ENCODE measurements around the gene SEH1L.

Gene SEH1L

DNA sequence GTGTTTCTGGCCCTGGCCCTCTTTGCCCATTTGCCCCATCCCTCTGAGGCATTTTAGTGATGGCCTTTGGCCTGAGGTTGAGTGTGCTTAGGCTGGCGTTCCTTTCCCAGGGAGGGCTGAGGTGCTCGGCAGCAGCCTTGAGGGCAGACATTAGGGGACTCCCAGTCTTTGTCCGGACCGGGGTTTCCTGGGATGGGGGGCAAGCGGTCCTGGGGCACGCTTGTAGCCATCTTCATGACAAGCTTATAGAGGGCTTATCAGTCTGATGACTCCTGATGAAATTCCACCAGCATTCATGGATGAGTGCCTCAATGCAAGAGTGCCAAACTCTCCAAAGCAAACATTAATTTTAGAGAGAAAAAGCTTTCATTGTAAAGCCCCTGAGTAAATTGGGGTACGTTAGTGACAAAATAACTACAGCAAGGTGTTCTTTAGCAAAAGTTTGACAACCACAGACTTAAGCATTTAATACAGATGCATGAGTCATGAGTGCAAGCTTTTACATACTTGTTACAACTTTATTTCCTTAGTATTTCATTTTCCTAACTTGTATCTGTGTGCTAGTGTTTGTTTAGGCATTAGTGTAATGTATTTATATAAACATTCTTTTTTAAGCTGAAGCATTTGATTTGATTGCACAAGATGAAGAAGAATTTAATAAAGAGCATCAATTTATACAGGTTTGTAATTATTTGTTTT lies 89.0 kb downstream of the SEH1L start:
- no peak for DNase-seq (ENCODE audit: low read depth)

Measured in stimulated activated CD8-positive, alpha-beta memory T cell treated with anti-CD3 and anti-CD28 coated beads, Interleukin-15, amount 100 ng/mL, for 24 hours (primary cell).